ENCODE measurements around the gene ST8SIA6.

DNA sequence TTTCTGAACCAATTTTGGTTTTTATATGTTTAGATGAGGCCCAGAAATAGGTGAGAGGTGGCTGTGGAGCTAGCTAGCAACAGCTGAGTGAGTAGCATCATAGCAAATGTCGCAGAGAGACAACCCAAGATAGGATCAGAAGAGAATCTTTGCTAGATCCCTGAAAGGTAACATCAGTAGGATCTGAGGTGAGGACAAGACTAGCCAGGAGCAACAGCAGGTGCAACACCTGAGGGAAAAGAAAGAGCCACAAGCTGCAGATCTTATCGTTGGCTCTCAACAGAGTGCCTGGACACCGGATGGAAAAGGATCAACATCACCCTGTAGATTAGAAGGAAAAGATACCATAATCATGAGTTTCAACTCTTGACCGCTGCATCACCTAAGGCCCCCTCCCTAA is 4.4 kb downstream of the ST8SIA6 start:
- TF ChIP-seq, protein P1, sequence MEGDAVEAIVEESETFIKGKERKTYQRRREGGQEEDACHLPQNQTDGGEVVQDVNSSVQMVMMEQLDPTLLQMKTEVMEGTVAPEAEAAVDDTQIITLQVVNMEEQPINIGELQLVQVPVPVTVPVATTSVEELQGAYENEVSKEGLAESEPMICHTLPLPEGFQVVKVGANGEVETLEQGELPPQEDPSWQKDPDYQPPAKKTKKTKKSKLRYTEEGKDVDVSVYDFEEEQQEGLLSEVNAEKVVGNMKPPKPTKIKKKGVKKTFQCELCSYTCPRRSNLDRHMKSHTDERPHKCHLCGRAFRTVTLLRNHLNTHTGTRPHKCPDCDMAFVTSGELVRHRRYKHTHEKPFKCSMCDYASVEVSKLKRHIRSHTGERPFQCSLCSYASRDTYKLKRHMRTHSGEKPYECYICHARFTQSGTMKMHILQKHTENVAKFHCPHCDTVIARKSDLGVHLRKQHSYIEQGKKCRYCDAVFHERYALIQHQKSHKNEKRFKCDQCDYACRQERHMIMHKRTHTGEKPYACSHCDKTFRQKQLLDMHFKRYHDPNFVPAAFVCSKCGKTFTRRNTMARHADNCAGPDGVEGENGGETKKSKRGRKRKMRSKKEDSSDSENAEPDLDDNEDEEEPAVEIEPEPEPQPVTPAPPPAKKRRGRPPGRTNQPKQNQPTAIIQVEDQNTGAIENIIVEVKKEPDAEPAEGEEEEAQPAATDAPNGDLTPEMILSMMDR (IDR thresholded peaks at IDR 0.05; ENCODE audit: insufficient read depth, low read length), result no peak
- TF ChIP-seq POLR2AphosphoS5 (IDR thresholded peaks at IDR 0.05; ENCODE audit: low read depth) (no peak), SPI1 (IDR thresholded peaks at IDR 0.05; ENCODE audit: borderline replicate concordance, low read depth) (no peak)
- TF ChIP-seq, protein P2, sequence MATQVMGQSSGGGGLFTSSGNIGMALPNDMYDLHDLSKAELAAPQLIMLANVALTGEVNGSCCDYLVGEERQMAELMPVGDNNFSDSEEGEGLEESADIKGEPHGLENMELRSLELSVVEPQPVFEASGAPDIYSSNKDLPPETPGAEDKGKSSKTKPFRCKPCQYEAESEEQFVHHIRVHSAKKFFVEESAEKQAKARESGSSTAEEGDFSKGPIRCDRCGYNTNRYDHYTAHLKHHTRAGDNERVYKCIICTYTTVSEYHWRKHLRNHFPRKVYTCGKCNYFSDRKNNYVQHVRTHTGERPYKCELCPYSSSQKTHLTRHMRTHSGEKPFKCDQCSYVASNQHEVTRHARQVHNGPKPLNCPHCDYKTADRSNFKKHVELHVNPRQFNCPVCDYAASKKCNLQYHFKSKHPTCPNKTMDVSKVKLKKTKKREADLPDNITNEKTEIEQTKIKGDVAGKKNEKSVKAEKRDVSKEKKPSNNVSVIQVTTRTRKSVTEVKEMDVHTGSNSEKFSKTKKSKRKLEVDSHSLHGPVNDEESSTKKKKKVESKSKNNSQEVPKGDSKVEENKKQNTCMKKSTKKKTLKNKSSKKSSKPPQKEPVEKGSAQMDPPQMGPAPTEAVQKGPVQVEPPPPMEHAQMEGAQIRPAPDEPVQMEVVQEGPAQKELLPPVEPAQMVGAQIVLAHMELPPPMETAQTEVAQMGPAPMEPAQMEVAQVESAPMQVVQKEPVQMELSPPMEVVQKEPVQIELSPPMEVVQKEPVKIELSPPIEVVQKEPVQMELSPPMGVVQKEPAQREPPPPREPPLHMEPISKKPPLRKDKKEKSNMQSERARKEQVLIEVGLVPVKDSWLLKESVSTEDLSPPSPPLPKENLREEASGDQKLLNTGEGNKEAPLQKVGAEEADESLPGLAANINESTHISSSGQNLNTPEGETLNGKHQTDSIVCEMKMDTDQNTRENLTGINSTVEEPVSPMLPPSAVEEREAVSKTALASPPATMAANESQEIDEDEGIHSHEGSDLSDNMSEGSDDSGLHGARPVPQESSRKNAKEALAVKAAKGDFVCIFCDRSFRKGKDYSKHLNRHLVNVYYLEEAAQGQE (IDR thresholded peaks at IDR 0.05; ENCODE audit: insufficient replicate concordance, low read depth), result no peak
